GM12875 (cell line): ENCODE results near the gene KY.

ENCODE experiments used
- H3K4me3 ChIP-seq: one replicate; pipeline ENCODE4 v1.5.1; 2011; ENCODE audit warnings: low read depth, low read length, control low read depth
- TF ChIP-seq, protein P1 (sequence below): IDR thresholded peaks from 2 replicates; pipeline ENCODE4 v1.5.1; 2011; ENCODE audit warnings: low read depth, mild to moderate bottlenecking, control low read depth, inconsistent platforms, low read length, moderate library complexity, borderline replicate concordance; ENCODE audit not compliant: insufficient read depth

The KY gene

DNA sequence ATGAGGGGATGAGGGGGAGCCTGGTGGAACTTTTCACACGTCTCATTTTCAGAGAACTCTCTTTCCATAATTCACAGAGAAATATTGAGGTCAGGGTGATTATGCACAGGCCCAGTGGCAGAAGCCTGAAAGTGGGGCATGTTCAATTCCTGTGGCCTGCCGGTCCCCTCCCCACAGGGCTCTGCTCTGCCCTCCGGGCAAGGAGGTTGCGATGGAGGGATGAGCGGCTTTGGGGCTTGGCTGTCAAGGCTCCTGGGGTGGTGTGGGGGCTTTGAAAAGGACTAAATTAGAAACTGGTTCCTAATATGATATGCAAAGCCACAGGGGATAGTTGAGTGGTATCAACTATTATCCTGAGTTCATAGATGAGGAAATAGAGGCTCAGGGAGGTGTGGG is 9.2 kb upstream of the KY start:
- H3K4me3 ChIP-seq = no peak overlapping the region
- TF ChIP-seq, protein P1, sequence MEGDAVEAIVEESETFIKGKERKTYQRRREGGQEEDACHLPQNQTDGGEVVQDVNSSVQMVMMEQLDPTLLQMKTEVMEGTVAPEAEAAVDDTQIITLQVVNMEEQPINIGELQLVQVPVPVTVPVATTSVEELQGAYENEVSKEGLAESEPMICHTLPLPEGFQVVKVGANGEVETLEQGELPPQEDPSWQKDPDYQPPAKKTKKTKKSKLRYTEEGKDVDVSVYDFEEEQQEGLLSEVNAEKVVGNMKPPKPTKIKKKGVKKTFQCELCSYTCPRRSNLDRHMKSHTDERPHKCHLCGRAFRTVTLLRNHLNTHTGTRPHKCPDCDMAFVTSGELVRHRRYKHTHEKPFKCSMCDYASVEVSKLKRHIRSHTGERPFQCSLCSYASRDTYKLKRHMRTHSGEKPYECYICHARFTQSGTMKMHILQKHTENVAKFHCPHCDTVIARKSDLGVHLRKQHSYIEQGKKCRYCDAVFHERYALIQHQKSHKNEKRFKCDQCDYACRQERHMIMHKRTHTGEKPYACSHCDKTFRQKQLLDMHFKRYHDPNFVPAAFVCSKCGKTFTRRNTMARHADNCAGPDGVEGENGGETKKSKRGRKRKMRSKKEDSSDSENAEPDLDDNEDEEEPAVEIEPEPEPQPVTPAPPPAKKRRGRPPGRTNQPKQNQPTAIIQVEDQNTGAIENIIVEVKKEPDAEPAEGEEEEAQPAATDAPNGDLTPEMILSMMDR = no peak

DNA sequence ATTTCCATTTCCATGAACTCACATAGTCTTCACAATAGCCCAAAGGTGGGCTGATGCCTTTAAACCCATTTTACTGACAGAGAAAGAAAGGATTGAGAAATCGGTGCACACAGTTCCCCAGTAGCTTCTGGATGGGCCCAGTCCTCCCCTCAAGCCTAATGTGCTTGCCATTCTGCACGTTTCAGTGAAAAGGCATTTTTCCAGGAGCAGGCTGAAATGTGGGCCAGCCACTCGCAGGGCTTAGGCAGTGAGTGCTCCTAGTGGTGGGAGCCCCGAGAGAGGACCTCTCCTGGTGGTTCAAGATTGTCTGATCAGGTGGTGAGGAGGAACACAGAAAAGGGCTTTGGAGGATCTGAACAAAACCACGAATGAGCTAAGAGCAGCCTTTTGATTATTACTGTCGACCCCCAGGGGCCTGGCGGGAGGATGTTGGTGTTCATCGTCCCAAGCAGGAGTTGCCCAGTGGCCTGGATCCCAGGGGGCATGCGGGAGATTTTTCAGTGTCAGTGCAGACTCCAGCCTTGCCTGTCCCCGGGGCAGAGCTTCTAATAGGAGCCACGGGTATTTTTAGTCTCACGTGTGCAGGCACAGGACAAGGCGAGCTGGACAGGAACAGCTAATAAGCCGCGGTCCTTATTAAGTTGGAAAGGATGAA is 8.7 kb upstream of the KY start:
- H3K4me3 ChIP-seq = no peak overlapping the region
- TF ChIP-seq, protein P1 = no peak

DNA sequence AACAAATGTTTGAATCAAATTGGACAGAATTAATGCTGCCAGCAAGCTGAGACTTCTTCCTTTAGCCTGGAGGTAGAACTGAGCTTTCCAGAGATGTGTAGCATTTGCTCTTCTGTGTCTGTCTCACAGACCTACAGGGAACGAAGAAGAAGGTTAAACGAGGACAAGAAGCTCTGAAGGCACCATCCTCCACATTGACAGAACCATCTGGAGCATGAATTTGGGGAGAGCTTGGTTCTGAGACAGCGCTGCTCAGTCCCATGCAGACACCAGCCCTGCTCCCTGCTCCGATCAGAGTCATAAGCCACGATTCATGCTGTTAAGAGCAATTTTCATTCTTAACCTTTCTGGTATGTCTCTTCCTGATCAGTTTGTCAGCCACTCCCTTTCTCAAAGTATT is 7.7 kb upstream of the KY start:
- H3K4me3 ChIP-seq = no peak overlapping the region
- TF ChIP-seq, protein P1 = no peak

DNA sequence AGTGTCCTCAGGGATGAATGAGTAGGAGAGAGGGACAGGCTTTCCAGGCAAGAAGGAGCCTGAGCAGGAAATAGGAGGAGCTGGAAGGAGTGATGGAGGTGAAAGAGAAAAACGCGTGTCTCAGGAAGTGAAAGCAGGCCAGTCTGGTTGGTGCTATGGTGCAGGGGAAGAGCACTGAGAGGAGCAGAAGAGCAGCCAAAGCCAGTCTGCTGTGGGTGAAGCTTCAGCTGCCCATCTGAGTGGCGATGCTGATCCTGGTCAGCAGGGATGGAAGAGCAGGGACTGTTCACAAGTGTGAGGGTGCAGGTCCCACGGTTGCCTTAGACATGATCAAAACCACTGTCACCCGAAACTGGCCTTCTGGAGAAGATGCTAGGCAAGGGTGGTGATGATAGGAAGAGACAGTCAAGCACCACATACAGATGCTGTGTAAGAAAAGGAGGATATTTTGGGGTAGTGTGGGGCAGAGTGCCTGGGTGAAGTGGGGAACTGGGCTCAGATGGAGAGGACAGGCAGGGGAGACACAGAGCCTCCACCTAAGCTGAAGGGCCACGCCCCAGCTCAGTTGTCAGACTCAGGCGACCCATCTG is 5.5 kb upstream of the KY start:
- TF ChIP-seq, protein P1 = no peak
- no peak overlapping the region for H3K4me3 ChIP-seq

DNA sequence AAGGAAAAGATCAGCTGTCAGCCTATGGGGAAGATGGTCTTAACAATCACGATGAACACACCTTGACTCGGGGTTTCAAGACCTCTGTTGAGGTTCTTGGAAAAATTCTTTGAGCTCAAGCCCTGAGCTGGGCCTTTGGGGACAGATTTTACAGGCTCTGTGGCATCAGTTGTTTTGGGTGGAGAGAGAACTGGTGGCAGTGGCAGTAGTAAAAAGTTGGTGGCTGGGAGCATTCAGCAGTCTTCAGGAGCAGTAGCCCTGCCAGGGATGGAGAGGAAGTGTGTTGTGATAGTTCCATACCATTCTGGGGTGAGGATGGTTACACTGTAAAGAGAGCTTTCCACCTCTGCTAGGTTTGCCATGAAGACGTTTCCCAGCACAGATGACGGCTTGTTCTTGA is 4.9 kb upstream of the KY start:
- TF ChIP-seq, protein P1 = no peak
- no peak overlapping the region for H3K4me3 ChIP-seq

DNA sequence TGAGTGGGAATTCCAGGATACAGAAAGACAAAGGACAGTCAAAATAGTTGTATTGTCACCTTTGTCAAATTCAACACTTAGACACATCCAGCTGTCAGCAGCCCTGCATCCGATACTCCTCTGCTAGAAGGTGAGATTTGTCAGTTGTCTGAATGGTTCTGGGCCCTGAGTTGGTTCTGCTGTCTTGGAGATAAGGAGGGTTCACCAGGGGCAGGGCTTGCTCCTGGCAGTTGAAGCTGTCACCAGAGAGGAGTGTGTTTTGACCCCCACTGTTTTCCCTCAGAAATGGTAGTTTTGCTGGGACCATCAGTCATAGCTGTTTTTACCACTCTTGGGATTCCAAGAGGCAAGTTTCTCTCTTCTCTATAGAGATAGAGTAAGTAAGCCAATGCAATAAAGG is 3.2 kb upstream of the KY start:
- no peak overlapping the region for H3K4me3 ChIP-seq
- TF ChIP-seq, protein P1 = no peak

DNA sequence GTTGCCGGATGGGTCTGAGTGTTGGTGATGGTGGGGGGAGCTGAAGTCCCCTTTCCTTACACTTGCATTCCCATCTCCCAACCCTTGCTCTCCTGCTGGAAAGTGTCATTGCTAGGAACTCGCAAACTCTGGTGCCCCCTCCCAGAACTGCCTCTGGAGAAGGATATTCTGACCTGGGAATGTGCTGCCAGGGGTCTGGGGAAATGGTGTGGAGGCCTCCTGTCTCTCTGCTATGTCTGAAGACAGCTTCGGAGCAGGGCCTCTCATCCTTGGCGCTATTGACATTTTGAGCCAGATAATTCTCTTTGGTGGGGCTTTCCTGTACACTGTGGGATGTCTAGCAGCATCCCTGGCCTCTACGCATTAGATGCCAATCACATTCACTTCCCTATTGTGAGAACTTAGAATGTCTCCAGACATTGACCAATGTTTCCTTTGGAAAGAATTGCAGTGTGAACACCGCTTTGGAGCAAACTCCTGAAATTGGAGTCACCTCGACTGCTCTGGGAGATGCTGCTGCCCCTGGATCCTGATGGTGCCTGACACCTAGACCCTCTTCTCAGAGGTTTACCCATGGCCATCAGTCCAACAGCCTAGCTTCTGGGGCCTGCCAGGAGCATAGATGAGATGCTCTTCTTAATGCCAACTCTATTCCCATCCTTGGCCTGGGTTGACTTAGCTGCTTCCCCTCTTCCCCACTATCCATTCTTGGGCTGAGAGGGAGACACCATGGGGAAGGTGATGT is 2.2 kb upstream of the KY start:
- H3K4me3 ChIP-seq = no peak overlapping the region
- TF ChIP-seq, protein P1 = no peak
